HG03571 (cell line): ENCODE data around the gene IRF8.
"Not testable (repeated sequence)": the region's sequence is repeated elsewhere in the genome, so short reads cannot be mapped to it uniquely, and the experiment has no call there.

Experiments
- ATAC-seq: cut with Tn5 transposase; IDR thresholded peaks from one replicate; pipeline ENCODE4 v1.9.1; 2021; ENCODE audit not compliant: unreplicated experiment

The IRF8 gene

DNA sequence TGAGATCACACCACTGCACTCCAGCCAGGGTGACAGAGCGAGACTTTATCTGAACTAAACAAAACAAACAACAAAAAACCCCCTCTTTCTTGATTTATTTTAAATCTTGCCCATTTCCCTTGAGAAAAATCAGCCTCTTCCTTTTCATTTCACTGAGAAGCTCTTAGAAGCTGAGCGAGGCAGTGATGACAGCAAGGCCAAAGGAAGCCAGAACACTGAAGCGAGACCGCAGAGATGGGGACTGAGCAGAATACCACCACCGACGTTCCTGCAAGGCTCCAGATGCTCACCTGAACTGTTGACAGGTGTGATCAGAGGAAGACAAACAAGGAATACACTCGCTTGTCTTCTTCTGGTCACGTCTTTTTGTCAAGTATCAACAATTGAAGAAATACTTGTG lies 30.5 kb upstream of the IRF8 start:
- ATAC-seq = no peak

DNA sequence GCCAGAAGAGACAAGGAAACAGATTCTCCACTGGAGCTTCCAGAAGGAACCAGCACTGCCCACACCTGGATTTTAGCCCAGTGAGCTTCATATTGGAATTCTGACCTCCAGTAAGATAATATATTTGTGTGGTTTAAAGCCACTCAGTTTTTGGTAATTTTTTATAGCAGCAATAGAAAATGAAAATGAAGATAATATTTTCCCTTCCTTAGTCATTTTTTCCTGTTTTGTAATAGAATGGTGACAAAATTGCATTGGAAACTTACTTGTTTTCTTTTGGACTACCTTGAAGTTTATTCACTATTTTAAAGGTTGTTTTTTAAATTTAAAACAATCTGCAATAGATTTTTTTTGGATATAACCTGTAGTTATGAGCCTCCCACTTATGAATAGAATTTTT lies 29.8 kb upstream of the IRF8 start:
- ATAC-seq = no peak

DNA sequence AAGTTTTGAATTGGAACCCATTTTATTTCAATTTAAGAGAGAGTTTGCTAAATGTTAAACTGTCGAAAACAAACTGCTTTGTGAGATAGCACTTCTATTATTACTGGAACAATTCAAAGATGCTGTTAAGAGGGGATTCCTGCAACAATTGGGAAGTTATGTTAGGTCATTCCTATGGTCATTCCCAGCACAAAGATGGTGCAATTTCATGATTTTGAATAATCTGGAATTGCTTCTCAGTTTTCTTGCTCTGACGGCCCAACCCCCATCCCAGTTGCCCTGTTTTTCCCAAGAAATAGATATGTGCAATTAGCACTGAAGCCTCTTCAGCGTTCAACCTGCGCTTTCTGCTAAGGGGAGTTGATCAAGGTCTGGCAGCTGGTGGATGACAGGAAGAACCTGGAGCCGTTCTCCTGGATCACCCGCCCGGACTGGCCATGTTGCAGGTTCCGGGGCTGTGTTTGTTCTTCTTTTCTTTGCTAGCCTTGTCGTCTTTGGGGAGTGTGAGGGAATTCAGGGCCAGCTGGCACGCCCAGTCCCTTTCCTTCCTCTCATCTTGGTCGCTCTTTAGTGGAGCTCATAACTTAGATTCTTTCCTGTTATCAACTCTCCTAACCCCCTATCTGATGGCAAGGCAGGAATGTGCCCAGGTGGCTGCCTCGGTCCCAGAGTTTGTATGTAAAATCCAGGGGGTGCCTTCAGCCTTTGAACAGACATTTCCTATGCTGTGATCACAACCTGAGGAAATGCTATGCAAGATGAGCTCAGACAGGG lies 29.0 kb upstream of the IRF8 start:
- no peak for ATAC-seq

DNA sequence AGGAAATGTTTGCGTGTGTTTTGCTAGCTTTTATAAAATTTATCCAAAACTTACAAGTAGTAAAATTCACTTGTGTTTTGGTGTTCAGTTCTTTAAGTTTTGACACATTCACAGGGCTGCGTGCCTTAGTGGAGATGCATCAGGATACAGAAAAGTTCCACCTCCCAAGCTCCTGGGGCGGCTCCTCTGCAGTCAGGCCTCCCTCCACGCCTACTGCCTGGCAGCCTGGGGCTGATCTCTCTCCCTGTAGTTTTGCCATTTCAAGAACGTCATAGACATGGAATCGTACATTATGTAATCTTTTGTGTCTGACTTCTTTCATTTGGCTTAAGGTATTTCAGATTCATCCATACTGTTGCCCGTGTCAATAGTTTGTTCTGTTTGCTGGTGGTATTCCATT lies 27.2 kb upstream of the IRF8 start:
- ATAC-seq = no peak

DNA sequence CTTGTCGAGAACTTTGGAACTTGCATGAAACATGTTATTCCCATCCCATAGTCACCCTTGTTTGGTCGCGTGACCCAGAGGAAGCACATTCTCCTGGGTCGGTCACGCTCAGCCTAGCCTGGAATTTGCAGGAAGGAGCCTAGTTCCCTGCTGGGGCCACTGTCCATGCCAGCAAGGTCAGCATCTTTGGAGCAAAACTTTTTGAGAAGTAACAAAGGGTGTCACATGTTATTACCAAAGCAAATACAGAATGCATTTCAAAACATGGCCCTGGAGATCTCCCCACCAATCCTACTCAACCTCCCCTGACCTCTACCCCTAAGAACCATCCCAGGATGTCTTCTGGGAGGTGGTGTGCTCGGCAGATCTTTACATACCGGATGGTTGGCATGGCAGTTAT lies 26.2 kb upstream of the IRF8 start:
- ATAC-seq = no peak

DNA sequence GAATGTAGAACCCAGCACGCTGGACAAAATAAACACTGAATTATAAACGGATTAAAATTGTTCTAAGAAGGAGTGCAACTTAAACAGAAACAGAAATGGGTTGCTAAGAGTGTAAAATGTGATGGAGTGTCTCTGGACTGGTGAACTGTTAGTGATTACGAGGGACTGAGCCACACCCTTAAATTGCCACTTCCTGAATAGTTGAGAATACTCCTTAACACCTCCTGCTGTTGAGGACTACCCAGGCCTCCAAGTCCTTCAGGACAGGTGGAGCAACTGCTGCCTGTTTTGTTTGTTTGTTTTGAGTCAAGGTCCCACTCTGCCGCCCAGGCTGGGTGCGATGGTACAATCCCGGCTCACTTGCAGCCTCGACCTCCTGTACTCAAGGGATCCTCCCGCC lies 25.8 kb upstream of the IRF8 start:
- no peak for ATAC-seq

DNA sequence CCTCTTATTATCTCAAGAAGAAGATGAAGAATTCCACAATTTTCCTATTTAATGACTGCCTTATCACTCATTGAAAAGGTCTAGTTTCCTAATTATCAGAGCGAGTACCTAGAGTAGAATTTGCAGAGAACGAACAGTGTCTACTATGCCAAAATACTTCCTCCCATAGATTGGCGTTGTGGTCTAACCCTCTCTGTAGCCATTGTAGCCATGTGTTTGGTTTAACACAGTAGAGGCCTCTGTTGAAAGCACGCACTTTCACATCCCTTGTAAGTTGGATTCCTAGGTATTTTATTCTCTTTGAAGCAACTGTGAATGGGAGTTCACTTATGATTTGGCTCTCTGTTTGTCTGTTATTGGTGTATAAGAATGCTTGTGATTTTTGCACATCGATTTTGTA lies 24.9 kb upstream of the IRF8 start:
- ATAC-seq = not testable (repeated sequence)

DNA sequence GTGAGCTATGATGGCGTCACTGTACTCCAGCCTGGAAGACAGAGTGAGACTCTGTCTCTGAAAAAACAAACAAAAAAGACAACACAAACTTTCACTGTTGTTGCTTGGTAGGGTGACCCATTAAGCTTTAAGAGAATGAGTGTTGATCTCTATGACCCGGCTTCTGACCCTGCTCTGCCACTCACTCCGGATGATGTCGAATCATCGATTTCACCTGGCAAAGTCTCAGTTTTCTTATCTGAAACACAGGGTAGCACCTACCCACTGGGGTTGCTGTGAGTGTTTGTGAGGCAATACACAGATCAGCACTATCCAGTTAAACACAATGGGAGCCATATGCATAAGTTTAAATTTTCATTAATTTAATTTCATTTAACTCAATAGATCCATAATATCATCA lies 20.6 kb upstream of the IRF8 start:
- no peak for ATAC-seq

DNA sequence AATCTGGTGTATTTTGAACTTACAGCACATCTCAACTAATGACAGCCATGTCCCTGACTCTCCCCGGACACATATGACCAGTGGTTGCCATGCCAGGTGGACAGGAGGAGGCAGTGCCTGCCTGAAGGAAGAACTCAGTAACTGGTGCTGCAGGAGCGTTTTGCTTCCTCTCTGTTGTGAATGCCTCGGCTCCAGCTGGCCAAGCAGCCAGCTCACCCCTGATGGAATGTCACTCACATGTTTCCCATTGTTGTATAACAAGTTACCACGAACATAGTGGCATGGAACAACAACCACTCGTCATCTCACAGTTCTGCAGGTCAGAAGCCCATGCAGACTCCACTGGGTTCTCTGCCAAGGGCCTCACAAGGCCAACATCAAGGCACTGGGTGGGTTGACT lies 20.1 kb upstream of the IRF8 start:
- no peak for ATAC-seq

DNA sequence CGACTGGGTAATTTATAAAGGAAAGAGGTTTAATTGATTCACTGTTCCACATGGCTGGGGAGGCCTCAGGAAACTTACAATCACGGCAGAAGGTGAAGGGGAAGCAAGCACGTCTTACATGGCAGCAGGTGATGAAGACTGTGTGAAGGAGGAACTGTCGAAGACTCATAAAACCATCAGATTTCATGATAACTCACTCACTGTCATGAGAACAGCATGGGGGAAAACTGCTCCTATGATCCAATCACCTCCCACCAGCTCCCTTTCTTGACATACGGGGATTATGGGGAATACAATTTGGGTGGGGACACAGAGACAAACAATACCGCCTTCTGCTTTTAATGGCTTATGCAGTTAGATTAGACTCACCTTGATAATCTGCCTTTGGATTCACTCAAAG lies 19.4 kb upstream of the IRF8 start:
- ATAC-seq = no peak

DNA sequence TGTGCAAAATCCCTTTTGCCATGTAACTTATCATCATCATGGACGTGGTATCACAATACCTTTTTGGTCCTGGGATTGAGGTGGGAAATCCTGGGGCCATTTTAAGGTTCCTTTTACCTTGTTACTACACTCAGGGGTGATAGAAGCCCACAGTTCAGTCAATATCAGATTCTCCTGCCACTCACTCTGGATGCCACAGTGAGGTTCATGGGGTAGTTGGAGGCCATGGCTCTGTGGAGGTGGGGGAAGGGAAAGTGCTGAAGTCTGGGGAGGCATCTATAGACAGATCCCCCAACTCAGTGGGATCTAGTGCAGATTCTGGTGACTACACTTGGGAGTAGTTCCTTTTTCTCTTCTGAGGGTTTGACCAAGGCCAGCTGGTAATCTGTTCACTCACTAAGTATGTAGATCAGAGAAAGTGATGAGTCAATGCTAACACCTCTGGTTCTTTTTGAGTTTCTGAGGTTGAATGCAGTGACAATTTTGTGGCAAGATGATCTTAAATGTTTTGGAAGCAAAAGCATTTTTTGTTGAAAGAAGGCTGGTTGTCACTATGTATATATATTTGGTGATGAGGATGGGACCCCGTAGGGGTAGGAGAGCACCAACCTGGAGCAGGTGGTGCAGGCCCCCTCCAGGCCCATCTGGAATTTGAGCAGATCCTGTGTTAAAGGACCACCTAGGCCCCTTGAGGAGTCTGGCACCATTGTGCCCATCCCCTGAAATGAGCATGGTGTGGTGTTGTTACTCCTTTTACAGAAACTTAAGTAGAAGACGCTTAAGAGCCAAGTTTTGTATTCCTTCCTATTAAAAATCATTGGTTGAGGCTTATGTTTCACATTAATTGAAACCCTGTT lies 18.8 kb upstream of the IRF8 start:
- no peak for ATAC-seq

DNA sequence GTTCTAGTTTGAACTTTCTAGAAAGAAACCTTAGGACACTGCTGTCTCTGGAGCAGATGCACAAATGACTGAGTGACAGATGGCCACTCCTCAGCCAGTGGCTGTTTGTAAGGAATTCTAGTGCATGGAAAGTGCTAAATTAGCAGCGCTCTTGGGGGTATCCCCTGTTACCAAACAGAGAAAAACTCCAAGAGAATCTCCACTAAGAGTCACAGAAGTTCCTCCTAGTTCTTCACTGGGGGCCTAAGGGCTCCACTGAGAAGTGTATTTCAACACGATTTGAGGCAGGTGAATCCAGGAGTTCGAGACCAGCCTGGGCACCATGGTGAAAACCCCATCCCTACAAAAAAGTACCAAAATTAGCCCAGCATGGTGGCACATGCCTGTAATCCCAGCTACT lies 18.1 kb upstream of the IRF8 start:
- ATAC-seq = no peak

DNA sequence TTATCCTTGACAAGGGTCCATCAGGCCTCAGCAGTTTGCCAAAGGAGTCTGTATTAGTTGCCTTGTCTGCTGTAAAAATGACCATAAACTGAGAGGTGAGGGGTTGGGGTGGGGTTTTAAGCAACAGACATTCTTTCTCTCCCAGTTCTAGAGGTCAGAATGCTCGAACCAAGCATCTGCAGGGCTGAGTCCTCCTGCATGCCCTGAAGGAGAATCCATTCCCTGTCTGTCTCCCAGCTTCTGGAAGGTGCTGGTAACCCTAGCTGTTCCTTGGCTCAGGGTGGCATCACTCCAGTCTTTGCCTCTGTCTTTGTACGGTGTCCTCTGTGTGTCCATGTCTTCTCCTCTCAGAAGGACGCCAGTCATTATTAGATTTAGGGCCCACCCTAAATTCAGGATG lies 17.5 kb upstream of the IRF8 start:
- ATAC-seq = no peak

DNA sequence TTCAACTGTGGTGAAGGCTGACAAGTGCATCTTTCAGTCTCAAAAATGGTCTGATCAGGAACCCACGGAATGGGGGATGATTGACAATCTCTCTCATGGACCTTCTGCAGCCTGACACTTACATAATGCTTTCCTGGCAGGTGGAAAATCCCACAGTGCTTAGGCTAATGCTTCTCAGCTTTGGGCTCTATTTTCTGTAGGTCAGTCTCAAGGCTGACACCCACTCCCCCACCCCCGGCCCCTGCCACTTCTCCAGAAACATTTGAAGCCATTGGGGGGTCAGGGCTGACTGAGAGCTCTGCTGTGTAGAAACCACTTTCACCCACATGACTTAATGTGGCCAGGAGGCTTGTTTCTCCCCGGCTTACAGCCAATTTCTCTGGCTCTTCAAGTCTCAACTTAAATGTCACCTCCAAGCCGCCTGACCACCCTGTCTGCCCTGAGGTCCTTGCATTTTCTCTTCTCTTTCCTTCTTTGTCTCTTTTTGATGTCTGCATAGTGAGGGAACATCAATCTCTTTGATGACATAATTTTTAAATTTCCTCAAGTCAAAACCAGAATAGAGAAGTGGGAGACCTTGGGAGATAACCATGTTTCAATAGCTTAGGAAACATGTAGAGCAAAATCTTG lies 16.7 kb upstream of the IRF8 start:
- ATAC-seq = no peak

DNA sequence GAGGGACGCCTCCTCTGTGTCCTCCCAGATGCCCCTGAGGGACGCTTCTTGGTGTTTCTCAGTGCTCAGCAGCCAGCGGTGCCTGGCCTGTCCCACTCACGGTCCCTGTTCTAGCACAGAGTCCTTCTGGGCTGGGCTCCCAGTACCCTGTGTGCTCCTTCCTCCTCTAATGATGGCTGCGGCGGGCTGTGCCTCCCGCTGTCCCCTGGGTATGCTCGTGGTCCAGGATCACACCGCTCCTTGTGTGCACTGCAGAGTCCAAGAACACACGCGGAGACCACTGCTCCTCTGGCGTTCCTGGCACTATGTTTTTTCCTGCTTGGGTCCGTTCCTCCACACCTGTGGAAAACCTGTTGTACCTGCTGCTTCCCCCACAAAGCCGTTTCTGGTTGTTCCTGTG lies 15.1 kb upstream of the IRF8 start:
- ATAC-seq = no peak

DNA sequence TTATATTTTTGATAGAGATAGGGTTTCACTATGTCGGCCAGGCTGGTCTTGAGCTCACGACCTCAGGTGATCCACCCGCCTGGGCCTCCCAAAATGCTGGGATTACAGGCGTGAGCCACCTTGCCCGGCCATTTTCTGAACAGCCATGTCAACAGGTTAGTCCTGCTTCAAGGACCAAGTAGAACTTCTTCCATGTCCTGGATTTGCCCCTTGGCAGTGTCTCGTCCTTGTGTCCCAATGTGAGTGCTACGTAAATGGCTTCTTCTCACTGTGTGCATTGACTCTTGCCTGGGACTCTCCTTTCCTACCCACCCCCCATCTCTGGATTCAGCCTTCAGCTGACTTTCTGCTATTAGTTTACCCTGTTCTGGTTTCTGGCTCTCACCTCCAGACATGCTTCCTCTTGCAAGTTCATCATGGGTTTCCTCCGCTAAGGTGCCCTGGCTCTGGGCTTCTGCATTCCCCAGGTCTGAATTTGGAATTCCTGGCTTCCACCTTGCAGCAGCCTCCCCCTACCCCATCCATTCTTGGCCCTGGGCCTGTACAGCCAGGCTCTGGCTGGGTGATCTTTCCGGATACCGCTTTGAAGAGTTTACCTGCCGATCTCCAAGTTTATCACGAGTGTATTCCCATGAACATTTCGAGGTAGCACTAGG lies 14.0 kb upstream of the IRF8 start:
- ATAC-seq = no peak

DNA sequence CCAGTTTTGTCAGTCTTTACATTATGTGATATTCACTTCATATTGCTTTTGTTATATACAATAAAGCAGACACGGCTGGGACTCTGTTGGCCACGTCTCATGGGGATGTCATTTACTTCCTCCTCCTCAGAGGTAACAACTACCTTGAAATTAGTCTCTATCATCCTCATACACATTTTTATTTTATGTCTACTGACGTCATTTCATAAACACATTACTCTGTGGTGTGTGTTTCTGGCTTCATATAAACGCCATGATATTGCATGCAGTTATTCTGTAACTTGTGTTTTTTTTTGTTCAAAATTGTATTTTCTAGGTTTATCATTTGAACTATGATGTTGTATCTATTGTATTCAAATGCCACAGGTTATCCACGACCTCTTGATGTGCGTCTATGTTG lies 13.4 kb upstream of the IRF8 start:
- ATAC-seq = no peak

DNA sequence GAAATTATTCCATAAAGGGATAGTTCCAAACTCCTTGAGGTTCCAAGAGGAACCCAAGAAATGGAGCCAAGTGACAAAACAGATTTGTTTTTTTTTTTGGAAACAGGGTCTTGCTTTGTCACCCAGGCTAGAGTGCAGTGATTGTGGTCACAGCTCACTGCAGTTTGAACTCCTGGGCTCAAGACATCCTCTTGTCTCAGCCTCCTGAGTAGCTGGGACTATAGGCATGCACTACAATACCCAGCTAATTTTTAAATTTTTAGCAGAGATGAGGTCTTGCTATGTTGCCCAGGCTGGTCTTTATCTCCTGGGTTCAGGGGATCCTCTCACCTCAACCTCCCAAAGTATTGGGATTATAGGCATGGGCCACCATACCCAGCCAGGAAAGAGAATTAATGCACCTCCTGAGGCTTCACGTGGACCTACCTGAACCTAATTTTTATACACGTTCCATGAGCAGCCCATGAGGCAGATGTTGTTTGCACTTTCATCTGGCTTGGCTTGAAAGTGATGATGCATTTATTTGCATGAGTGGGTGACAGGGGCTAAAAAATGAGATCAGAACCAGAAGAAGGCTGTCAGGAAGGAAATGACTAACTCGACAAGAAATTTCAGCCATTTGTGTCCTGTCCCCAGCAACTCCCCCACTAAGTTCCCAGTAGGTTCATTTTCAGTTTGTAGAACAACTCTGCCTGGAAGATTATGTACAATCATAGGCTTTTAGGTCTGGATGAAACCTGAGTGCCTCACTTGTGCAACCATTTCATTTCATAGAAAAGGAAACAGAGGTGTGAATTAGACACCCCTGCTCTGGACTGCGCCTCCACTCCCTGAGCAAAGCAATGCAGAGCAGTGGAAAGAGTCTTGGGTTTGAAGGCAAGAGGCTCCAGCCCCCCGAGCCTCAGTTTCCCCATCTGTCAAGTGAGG lies 10.3 kb upstream of the IRF8 start:
- ATAC-seq = peak; percentile 85

DNA sequence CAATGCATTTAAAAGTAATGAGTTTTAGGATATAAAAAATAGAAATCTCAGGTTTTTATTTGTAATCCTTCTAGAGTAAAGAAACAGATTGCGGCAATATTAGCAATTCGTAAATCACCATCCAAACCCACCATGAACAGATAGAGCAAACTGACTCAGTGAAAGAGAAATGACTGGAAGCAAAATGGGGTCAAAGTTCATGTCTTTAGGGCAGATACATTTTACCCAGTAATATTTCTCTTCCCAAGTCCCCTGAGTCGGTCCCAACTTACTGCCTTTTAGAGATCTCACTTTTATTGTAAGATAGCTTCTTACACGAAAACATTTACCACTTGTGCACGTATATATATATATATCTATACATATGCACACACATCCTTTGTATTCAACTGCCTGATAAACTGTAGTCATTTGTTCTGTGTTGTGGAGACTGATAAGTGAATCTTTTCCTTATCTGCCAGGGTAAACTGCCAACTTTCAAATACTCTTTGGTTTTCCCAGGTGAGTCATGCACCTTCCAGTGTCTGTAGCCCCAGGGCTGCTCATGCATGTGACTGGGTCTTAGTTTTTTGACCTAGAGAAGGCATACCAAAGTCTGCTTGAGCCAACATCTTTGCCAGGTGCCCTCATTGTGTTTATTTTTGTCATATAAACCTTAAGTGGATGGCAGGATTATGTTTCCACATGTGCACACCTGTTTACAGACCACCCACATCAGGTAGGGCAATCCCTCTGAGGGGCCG lies 7.8 kb upstream of the IRF8 start:
- no peak for ATAC-seq

DNA sequence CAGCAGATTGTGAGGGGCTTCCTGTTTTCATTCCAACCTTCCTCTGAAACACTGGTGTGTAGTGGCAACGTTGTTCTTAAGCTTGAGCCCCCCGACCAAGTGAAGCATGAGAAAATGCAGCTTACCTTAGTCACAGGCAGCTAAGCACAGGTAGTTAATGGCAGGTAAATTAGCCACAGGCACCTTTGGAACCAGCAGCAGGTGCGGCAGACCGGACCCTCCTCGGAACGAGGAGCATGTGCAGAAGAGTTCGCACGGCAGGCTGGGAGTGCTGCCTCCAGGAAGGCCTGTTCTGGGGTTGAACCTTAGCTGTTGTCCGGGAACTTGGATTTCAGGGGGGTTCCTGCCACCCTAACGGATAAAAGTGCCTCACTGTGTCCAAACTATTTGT lies 7.2 kb upstream of the IRF8 start:
- ATAC-seq = no peak
